DND-41 (cell line): Measurements from ENCODE around the gene CRY1.
"Not testable (repeated sequence)": the region's sequence is repeated elsewhere in the genome, so short reads cannot be mapped to it uniquely, and the experiment has no call there.

Experiments used
- ATAC-seq: fragments of 200-7000 bp; cut with Tn5 transposase; 3 replicates; pipeline ENCODE4 v1.9.1; 2021; ENCODE audit warnings: low read depth; ENCODE audit not compliant: insufficient read depth
- DNase-seq: peaks from one replicate; pipeline ENCODE4 v3.0.0-alpha.2; 2020
- H2AFZ ChIP-seq: 2 replicates; pipeline ENCODE4 v1.6.0; 2012; ENCODE audit warnings: low read depth, low read length
- H3K27ac ChIP-seq: 2 replicates; pipeline ENCODE4 v1.5.1; 2012; ENCODE audit warnings: low read length, inconsistent platforms
- H3K27me3 ChIP-seq: fragments of 200-600 bp; sonication (generic); 2 replicates; pipeline ENCODE4 v1.6.0; 2012; ENCODE audit warnings: low read length, mild to moderate bottlenecking, inconsistent platforms; ENCODE audit not compliant: insufficient read depth, poor library complexity
- H3K36me3 ChIP-seq: 2 replicates; pipeline ENCODE4 v1.5.1; 2012; ENCODE audit warnings: low read length, inconsistent platforms; ENCODE audit not compliant: insufficient read depth
- H3K4me1 ChIP-seq: 2 replicates; pipeline ENCODE4 v1.5.1; 2012; ENCODE audit warnings: mild to moderate bottlenecking, low read length; ENCODE audit not compliant: insufficient read depth
- H3K4me2 ChIP-seq: 2 replicates; pipeline ENCODE4 v1.6.0; 2012; ENCODE audit warnings: mild to moderate bottlenecking, moderate library complexity, low read length, inconsistent platforms; ENCODE audit not compliant: insufficient read depth
- H3K4me3 ChIP-seq, 2 experiments: fragments of 200-600 bp in 1 of 2; shearing (Covaris generic) in 1 of 2; 2 replicates each; pipeline ENCODE4 v1.5.1; 2012 to 2016; ENCODE audit warnings: inconsistent platforms in 2 of 2, low read length in 2 of 2, mild to moderate bottlenecking in 2 of 2, low read depth in 1 of 2, moderate library complexity in 1 of 2
- H3K79me2 ChIP-seq: 2 replicates; pipeline ENCODE4 v1.6.0; 2012; ENCODE audit warnings: low read length, inconsistent platforms; ENCODE audit not compliant: insufficient read depth
- H3K9ac ChIP-seq: 2 replicates; pipeline ENCODE4 v1.6.0; 2012; ENCODE audit warnings: low read depth, mild to moderate bottlenecking, inconsistent platforms, low read length, moderate library complexity
- H3K9me3 ChIP-seq: 2 replicates; pipeline ENCODE4 v1.5.1; 2012; ENCODE audit warnings: low read length, moderate library complexity, mild to moderate bottlenecking, inconsistent platforms; ENCODE audit not compliant: insufficient read depth, severe bottlenecking
- H4K20me1 ChIP-seq: 2 replicates; pipeline ENCODE4 v1.6.0; 2012; ENCODE audit warnings: low read length; ENCODE audit not compliant: insufficient read depth
- CTCF ChIP-seq: IDR thresholded peaks from 2 replicates; pipeline ENCODE4 v1.5.1; 2012; ENCODE audit warnings: borderline replicate concordance, low read length, moderate library complexity, mild to moderate bottlenecking; ENCODE audit not compliant: poor library complexity, severe bottlenecking; ENCODE audit errors: extremely low read depth
- EZH2 ChIP-seq: IDR thresholded peaks from 3 replicates; pipeline ENCODE4 v1.6.1; 2012; ENCODE audit warnings: borderline replicate concordance, low read depth, mild to moderate bottlenecking, moderate library complexity, low read length, inconsistent platforms; ENCODE audit not compliant: severe bottlenecking

CRY1 gene

GRCh38 chr12:107011519-107011918, 81.8 kb downstream of the CRY1 start:
- no peak overlapping the region for H3K4me2 ChIP-seq
- no peak overlapping the region for H3K4me3 ChIP-seq
- H3K4me1 ChIP-seq, result no peaks in the 10 kb centered on the region
- no peak for ATAC-seq
- H3K9ac ChIP-seq, result no peak overlapping the region
- no peaks in the 10 kb centered on the region for H3K27me3 ChIP-seq
- H3K27ac ChIP-seq, result no peak overlapping the region
- DNase-seq, result no peak
- TF ChIP-seq EZH2, result no peak
- TF ChIP-seq CTCF, result no peak
- no peaks in the 10 kb centered on the region for H3K79me2 ChIP-seq
- 0 out of 2 replicates have a peak, but pooled peaks cover 4% of the 10 kb centered on the region for H3K36me3 ChIP-seq
- H2AFZ ChIP-seq, result no peak overlapping the region
- H4K20me1 ChIP-seq, result no peaks in the 10 kb centered on the region
- peaks cover 2% of the 10 kb centered on the region for H3K9me3 ChIP-seq

GRCh38 chr12:107007411-107007810, 85.9 kb downstream of the CRY1 start:
- Histone ChIP-seq H3K79me2 (no peaks in the 10 kb centered on the region), H4K20me1 (no peaks in the 10 kb centered on the region), H3K27ac (no peak overlapping the region), H3K9ac (no peak overlapping the region), H3K9me3 (peaks cover 2% of the 10 kb centered on the region), H2AFZ (no peak overlapping the region), H3K4me3 (no peak overlapping the region), H3K27me3 (no peaks in the 10 kb centered on the region), H3K4me1 (no peaks in the 10 kb centered on the region), H3K36me3 (peaks cover 6% of the 10 kb centered on the region; the same call in 1 of the 2 replicates), H3K4me2 (no peak overlapping the region)
- TF ChIP-seq CTCF, result no peak
- TF ChIP-seq EZH2, result no peak
- ATAC-seq, result no peak
- DNase-seq, result no peak

- not testable (repeated sequence) for ATAC-seq, H3K9ac ChIP-seq, H3K27me3 ChIP-seq, H3K4me3 ChIP-seq, H3K4me1 ChIP-seq, H3K79me2 ChIP-seq, H4K20me1 ChIP-seq, H3K27ac ChIP-seq, DNase-seq, H3K4me2 ChIP-seq, H2AFZ ChIP-seq, H3K9me3 ChIP-seq
- H3K36me3 ChIP-seq, result peaks cover 24% of the 10 kb centered on the region
Measured at GRCh38 chr12:107002665-107003064, 90.7 kb downstream of the CRY1 start.

GRCh38 chr12:106999446-106999845, 93.9 kb downstream of the CRY1 start:
- H4K20me1 ChIP-seq, result no peaks in the 10 kb centered on the region

More at GRCh38 chr12:106999446-106999845, 93.9 kb downstream of the CRY1 start:
- Histone ChIP-seq H3K9ac (no peak overlapping the region), H3K4me1 (no peaks in the 10 kb centered on the region), H3K27ac (no peak overlapping the region), H3K4me3 (no peak overlapping the region), H2AFZ (no peak overlapping the region), H3K79me2 (no peaks in the 10 kb centered on the region), H3K36me3 (peaks cover 42% of the 10 kb centered on the region), H3K4me2 (no peak overlapping the region), H3K27me3 (no peaks in the 10 kb centered on the region), H3K9me3 (no peaks in the 10 kb centered on the region)
- ATAC-seq, result no peak
- DNase-seq, result no peak
- TF ChIP-seq EZH2, result no peak
- no peak for TF ChIP-seq CTCF
